Heart left ventricle (tissue), 16 donors: ENCODE results near the gene A3GALT2. TPM values are rescaled to one million over a fixed set of nuclear protein-coding genes. Genes with fewer than 3 reads are reported as not detected.
A peak's percentile ranks its signal among the peaks of the same experiment; 100 is the strongest.

Source experiments
- ATAC-seq, 4 donors: fragments of 200-7000 bp; cut with Tn5 transposase; one replicate each; pipeline ENCODE4 v1.9.1; 2020 to 2022; ENCODE audit warnings: moderate library complexity in 4 of 4, mild to moderate bottlenecking in 3 of 4, moderate number of reproducible peaks in 1 of 4
- DNase-seq, 5 donors: peaks; one replicate each; pipeline ENCODE4 v3.0.0-alpha.2; 2020
- H3K27ac ChIP-seq, 12 donors: fragments of 200-600 bp; sonication (generic) in 4 of 12; one replicate each; pipeline versions ENCODE4 v1.5.0 to v1.8.0; 2016 to 2022; ENCODE audit warnings: mild to moderate bottlenecking in 2 of 12
- H3K27me3 ChIP-seq, 9 donors: fragments of 200-600 bp; sonication (generic) in 2 of 9; one replicate each; pipeline versions ENCODE4 v1.5.1 to v1.8.0; 2016 to 2022; ENCODE audit warnings: mild to moderate bottlenecking in 3 of 9
- H3K36me3 ChIP-seq, 9 donors: fragments of 200-600 bp; sonication (generic) in 2 of 9; one replicate each; pipeline versions ENCODE4 v1.5.0 to v1.8.0; 2018 to 2022; ENCODE audit warnings: mild to moderate bottlenecking in 2 of 9
- H3K4me1 ChIP-seq, 12 donors: fragments of 200-600 bp; sonication (generic) in 4 of 12; one replicate each; pipeline versions ENCODE4 v1.5.0 to v1.8.0; 2016 to 2022; ENCODE audit warnings: mild to moderate bottlenecking in 3 of 12
- H3K4me3 ChIP-seq, 12 donors: fragments of 200-600 bp; sonication (generic) in 4 of 12; one replicate each; pipeline versions ENCODE4 v1.5.0 to v1.8.0; 2017 to 2022; ENCODE audit warnings: mild to moderate bottlenecking in 9 of 12, moderate library complexity in 4 of 12
- H3K9me3 ChIP-seq, 12 donors: fragments of 200-600 bp; sonication (generic) in 4 of 12; one replicate each; pipeline versions ENCODE4 v1.5.0 to v1.8.0; 2016 to 2022; ENCODE audit warnings: mild to moderate bottlenecking in 1 of 12
- CTCF ChIP-seq, 12 donors: fragments of 200-600 bp; sonication (generic) in 4 of 12; IDR thresholded peaks; one replicate each; pipeline versions ENCODE4 v1.5.0 to v1.8.0; 2018 to 2022; ENCODE audit warnings: antibody characterized with exemption in 12 of 12, mild to moderate bottlenecking in 5 of 12
- POLR2A ChIP-seq, 2 donors: fragments of 450-650 bp; IDR thresholded peaks; one replicate each; pipeline ENCODE4 v1.6.1; 2017; ENCODE audit warnings: antibody characterized with exemption in 2 of 2, mild to moderate bottlenecking in 2 of 2, moderate library complexity in 2 of 2
- WGBS, 4 donors: extraction: QIAGEN DNeasy Blood & Tissue Kit in 2 of 4; methylation state at CpG; one replicate each; pipeline versions ENCODE4 v1.1.5 to v1.1.7; 2013 to 2018; 5-methylcytosine and 5-hydroxymethylcytosine counted together
- intact Hi-C, 10 donors: fragments of 100-400 bp; cut with DNase I; formaldehyde crosslinking; loops; one replicate each; pipeline versions ENCODE4 v1.11.1 to v1.14.2; 2022
- polyA plus RNA-seq, 2 donors: library from polyadenylated mRNA; stranded (reverse); fragments of 200-250 nt; gene quantifications; one replicate each; pipeline ENCODE4 v1.2.3, GENCODE V29; 2013
- total RNA-seq, 9 donors: library from RNA; depleted of rRNA in 2 of 9; stranded (reverse); fragments of >200 nt in 2 of 9; fragmentation: NEBNext Ultra II Directional in 3 of 9; extraction: Animal tissue kit (Norgen Biotek cat#: 25700) in 3 of 9; gene quantifications; one replicate each; pipeline versions ENCODE4 v1.1.0 to v1.2.4, GENCODE V29; 2016 to 2023
- donor health status: ischemic (EF 13 %, LVEDD 7.1; RV severe dilation, severe dysfunction).
- donor health status: healthy with polysubstance abuse.
- donor health status: DM: no; HTN: yes; CAD: no.
- donor health status: DM: no; HTN: no; CAD: no.
- donor health status: ischemic (EF 25% LVEDD 6.9; RV normal size, moderate dysfunction).
- donor health status: ischemic (EF 25% LVEDD 5.7; RV mildly dilated, moderate dysfunction).
- donor health status: healthy.
- donor health status: DM: yes; HTN: yes; CAD: no.
- donor health status: ischemic (EF 35%, LVEDD 5.7; RV mildly dilated, moderate dysfunction).
- donor health status: nonischemic (EF 11% LVEDD 7.7; RV severe dilation, severe dysfunction).
- donor health status: DM: yes; HTN: yes; CAD: no.
- donor health status: PGD.
- donor health status: ischemic (EF 29% LVEDD 5.4; RV normal size, mild dysfunction).
- donor health status: nonischemic (EF 23%, LVEDD 6.1; RV moderate dilation, normal function).

A3GALT2 gene
- total and polyA plus RNA-seq, 11 donors = 0.40 TPM; not detected in 10

- DNase-seq = no peak
- H3K27ac ChIP-seq = no peak overlapping the region
- TF ChIP-seq CTCF (IDR thresholded peaks at IDR 0.05) (no peak), POLR2A (IDR thresholded peaks at IDR 0.05) (no peak)
- ATAC-seq = no peak
- no peak overlapping the region for H3K4me3 ChIP-seq
- H3K36me3 ChIP-seq = no peaks in the 10 kb centered on the region
- H3K4me1 ChIP-seq = peaks cover 0 to 15% (median 8%) of the 10 kb centered on the region in 12 donors
- intact Hi-C loops = loop anchor here in 1 of 10 donors (10.0 kb wide), 1 partner anchor 93 kb away; no protein-coding TSS in a partner anchor
- WGBS, 4 donors = 65 to 94% (median 82%) methylated on average over 3 to 5 of the region's 5 CpGs
- H3K9me3 ChIP-seq = no peaks in the 10 kb centered on the region
- peaks cover 0 to 12% (median 0%) of the 10 kb centered on the region in 9 donors for H3K27me3 ChIP-seq
Observed at GRCh38 chr1:33307494-33307864, 13.4 kb downstream of the A3GALT2 start.

- intact Hi-C loops = loop anchor here in 1 of 10 donors (10.0 kb wide), 1 partner anchor 92 kb away; no protein-coding TSS in a partner anchor
- Histone ChIP-seq H3K4me3 (peak overlapping the region in 11 of 12 donors; percentile 13 to 51 (median 38)), H3K27ac (no peak overlapping the region), H3K9me3 (no peaks in the 10 kb centered on the region), H3K27me3 (peaks cover 0 to 12% (median 0%) of the 10 kb centered on the region in 9 donors), H3K36me3 (peaks cover 0 to 2% (median 0%) of the 10 kb centered on the region in 9 donors), H3K4me1 (peaks cover 0 to 21% (median 8%) of the 10 kb centered on the region in 12 donors)
- ATAC-seq = peak in 2 of 4 donors; percentile 38 to 54
- 13 to 39% (median 20%) methylated on average over 30 to 113 of the region's 113 CpGs for WGBS, 4 donors
- TF ChIP-seq CTCF (IDR thresholded peaks at IDR 0.05) (no peak), POLR2A (IDR thresholded peaks at IDR 0.05) (no peak)
- peak in 3 of 5 donors; percentile 48 to 79 (median 49) for DNase-seq
Observed at GRCh38 chr1:33306653-33307493, 14.0 kb downstream of the A3GALT2 start.

- Histone ChIP-seq H3K27ac (no peak overlapping the region), H3K9me3 (no peaks in the 10 kb centered on the region), H3K4me3 (peak overlapping the region in 10 of 12 donors; percentile 22 to 51 (median 41)), H3K4me1 (peaks cover 0 to 29% (median 10%) of the 10 kb centered on the region in 12 donors), H3K27me3 (peaks cover 0 to 12% (median 0%) of the 10 kb centered on the region in 9 donors), H3K36me3 (peaks cover 0 to 3% (median 0%) of the 10 kb centered on the region in 9 donors)
- TF ChIP-seq CTCF (IDR thresholded peaks at IDR 0.05) = no peak
- no peak for TF ChIP-seq POLR2A (IDR thresholded peaks at IDR 0.05)
- WGBS, 4 donors = 63 to 88% (median 64%) methylated on average over 13 to 20 of the region's 20 CpGs
- intact Hi-C loops = loop anchor here in 1 of 10 donors (10.0 kb wide), 1 partner anchor 91 kb away; no protein-coding TSS in a partner anchor
- DNase-seq (peak in 1 of 5 donors; percentile 23), ATAC-seq (no peak)
Observed at GRCh38 chr1:33305816-33306652, 14.9 kb downstream of the A3GALT2 start.
